NCI-H146 treated with DMSO at 0.1 percent for 48 hours (cell line): ENCODE data around the gene CYP4F22.
"Not testable (repeated sequence)": the region's sequence is repeated elsewhere in the genome, so short reads cannot be mapped to it uniquely, and the experiment has no call there.

Experiments used
- DNase-seq: peaks from one replicate; lab custom pipeline; 2025; ENCODE audit not compliant: unreplicated experiment; lab: John Stamatoyannopoulos, UW

Gene CYP4F22

GRCh38 chr19:15564534-15565168 is 56.3 kb downstream of the CYP4F22 start:
- no peak for DNase-seq

GRCh38 chr19:15570420-15570819 is 62.1 kb downstream of the CYP4F22 start:
- DNase-seq = no peak

GRCh38 chr19:15575406-15575805 is 67.1 kb downstream of the CYP4F22 start:
- DNase-seq = no peak

DNA sequence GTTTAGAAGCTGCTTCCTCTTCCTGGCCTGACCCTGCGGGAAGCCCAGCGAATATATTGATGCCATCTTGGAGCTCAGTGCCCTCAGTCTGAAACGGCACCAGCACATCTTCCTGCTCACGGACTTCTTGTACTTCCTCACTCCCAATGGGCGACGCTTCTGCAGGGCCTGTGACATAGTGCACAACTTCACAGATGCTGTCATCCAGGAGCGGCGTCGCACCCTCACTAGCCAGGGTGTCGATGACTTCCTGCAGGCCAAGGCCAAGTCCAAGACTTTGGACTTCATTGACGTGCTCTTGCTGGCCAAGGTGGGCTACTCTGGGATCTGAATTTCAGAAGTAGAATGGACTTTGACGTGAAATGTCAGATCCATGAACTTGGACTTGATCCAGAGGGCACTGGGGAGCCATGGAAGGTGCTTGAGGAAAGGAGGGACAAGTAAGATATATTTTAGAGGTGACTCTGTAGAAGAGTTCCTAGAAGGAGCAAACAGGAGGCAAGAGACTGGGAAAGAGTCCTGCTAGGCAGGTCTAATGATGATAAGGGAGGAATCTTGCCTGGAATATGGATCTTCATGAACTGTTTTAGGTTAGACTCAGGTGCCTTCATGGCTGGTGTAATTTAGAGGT is 68.3 kb downstream of the CYP4F22 start:
- no peak for DNase-seq

DNA sequence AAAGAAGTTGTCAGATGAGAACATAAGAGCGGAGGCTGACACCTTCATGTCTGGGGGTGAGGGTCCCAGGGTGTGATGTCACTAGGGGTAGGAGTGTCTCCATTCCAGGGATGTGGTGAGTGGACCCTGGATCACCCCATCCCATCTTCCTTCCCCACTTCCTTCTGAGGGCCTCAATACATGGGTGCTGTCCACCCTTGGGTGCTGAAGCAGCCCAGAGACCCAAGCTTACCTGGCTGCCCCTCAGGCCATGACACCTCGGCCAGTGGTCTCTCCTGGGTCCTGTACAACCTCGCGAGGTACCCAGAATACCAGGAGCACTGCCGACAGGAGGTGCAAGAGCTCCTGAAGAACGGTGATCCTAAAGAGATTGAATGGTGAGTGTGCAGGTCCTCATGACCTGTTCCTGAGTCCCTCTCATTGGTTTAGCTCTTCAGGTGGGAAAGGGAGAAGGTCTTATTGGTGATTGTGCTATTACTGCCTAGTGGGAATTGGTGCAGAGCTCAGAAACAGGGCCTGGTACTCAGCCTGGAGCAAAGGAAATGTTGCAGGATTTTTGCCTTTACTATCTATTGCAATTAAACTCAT is 69.0 kb downstream of the CYP4F22 start:
- DNase-seq = no peak

- no peak for DNase-seq
Measured at GRCh38 chr19:15583346-15583745, 75.0 kb downstream of the CYP4F22 start.

DNA sequence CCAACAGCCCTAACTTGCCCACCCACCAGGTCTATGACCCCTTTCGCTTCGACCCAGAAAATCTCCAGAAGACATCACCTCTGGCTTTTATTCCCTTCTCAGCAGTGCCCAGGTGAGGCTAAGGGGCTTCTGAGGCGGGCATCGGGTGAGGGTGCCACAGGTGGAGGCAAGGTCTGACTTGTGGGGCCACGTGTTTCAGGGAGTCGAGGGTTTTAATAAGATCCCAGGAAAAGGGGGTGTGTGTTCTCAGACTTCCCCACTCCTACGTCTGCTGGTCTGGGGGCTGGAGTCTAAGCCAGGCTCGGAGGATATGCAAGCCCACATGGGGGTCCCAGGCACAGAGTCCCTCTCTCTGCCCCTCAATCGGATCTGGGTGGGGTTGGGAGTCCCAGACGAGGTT is 75.8 kb downstream of the CYP4F22 start:
- DNase-seq = no peak

DNA sequence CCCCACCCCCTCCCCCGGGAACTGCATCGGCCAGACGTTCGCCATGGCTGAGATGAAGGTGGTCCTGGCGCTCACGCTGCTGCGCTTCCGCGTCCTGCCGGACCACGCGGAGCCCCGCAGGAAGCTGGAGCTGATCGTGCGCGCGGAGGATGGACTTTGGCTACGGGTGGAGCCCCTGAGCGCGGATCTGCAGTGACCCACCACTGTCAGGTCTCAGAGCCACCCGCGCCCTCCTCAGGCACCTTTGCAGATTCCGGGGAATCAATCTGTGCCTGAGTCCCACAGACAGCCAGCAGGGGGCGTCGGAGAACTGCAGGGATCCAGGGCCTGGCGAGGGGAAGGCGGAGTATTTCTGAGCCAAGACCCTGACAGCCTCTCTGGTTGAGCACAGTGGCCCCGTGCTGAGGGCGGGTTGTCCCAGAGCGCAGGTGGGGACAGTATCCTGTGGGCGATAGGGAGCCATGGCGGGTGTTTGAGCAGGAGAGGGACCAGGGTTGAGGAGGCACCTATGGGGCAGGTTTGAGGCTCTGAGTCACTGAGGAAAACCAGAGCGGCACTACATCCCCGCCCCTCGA is 76.3 kb downstream of the CYP4F22 start:
- peak; percentile 12 for DNase-seq

GRCh38 chr19:15587663-15588062 is 79.3 kb downstream of the CYP4F22 start:
- DNase-seq = no peak

DNA sequence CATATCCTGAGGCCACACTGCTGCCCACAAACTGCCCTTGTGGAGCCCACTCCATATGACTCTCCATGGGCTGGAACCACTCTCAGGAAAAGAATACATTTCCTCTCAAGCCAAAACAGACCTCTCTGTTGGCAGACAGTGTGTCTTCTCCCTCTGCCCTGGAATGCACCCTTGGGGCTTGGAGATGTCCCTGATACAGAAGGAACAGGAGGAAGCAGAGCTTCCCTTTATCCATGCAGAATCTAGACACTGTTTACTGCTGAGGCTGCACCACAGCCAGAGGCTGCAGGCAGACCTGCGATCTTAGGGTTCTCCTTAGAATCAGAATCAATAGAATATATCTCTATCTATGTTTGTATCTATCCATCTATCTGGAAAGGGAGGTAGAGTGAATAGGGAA is 79.9 kb downstream of the CYP4F22 start:
- no peak for DNase-seq

DNA sequence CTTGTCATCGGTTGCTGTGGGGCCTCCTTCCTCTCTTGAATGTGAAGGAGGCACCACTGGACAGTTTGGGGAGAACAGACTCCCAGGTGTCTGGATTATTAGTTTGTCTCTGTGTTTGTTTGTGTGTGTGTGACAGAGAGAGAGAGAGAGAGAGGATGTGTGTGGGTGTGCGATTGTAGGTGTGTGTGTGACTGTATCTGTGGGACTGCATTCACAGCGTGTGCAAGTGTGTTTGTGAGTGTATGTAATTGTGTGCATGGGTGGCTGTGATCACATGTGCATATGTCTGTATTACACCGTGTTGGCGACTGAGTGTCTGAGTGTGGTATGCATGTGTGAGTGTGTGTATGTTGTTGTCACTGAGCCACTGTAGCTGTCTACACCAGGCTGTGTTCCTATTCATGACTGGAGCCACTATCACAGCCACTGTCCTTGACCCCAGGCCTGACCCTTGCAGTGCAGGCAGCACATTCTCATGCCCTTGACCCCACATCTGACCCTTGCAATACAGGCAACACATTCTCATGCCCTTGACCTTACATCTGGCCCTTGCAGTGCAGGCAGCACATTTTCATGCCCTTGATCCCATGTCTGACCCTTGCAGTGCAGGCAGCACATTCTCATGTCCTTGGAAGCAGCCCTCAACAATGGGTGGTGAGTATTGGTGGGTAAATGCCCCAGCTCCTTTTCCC is 81.6 kb downstream of the CYP4F22 start:
- DNase-seq = no peak

DNA sequence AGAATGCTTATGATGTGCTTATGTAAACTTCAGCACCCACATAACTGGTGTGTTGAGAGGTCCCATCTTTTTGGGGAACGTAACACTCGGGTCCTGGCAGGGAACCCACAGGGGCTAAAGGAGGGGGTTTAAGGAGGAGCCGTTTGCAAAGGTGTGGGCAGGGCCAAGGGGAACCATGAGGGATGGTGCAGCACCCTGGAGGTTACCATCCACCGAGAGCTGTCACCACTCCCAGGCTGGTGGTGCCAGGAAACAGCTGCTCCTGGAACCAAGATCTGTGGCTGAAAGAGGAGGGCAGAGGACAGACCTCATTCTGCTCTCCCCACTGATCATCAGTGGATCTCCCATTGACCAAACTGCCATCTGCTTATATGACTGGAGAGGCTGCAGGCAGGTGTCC is 83.5 kb downstream of the CYP4F22 start:
- DNase-seq = no peak

DNA sequence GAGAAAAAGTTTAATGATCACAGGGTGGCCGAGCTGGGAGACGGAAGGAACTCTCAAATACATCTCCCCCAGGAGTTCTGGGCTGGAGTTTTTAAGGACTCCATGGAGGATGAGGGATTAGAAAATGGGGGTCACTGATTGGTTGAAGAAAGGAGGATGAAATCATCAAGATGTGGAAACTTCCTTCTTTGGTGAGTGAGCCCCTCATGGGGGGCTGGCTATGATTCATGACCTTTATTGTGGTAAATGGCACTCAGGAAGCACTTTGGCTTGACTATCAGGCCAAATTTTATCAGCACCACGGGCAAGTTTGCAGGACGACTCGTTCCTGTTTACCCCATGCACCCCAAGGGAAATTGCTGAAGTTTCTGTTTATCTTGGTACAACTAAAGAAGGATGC is 84.2 kb downstream of the CYP4F22 start:
- DNase-seq = not testable (repeated sequence)

- DNase-seq = not testable (repeated sequence)
Measured at GRCh38 chr19:15593766-15594165, 85.4 kb downstream of the CYP4F22 start.

GRCh38 chr19:15595069-15595468 is 86.7 kb downstream of the CYP4F22 start:
- no peak for DNase-seq
